NCI-H226 (cell line): ENCODE data around the gene NUDT3.
A peak's percentile ranks its signal among the peaks of the same experiment; 100 is the strongest.
"Not testable (repeated sequence)": the region's sequence is repeated elsewhere in the genome, so short reads cannot be mapped to it uniquely, and the experiment has no call there.

Experiments
- DNase-seq: peaks from one replicate; pipeline ENCODE4 v3.0.0-alpha.2; 2015

Gene NUDT3

GRCh38 chr6:34392497-34393190 is at the start of gene NUDT3:
TSS of gene NUDT3 (minus strand) at chr6:34392669. CDS start at chr6:34392362, 307 bp downstream.
- DNase-seq: peak; percentile 89

- DNase-seq: no peak
These were observed 49.1 kb upstream of the NUDT3 start for GRCh38 chr6:34441526-34441925.

GRCh38 chr6:34439442-34439841 is 47.0 kb upstream of the NUDT3 start:
- DNase-seq: no peak

- DNase-seq: no peak
These were observed 46.2 kb upstream of the NUDT3 start for GRCh38 chr6:34438705-34439104.

- DNase-seq: no peak
These were observed 45.1 kb upstream of the NUDT3 start for GRCh38 chr6:34437644-34437970.

GRCh38 chr6:34436803-34437643 is 44.6 kb upstream of the NUDT3 start:
- DNase-seq: no peak

GRCh38 chr6:34435916-34436315 is 43.4 kb upstream of the NUDT3 start:
- no peak for DNase-seq

- DNase-seq: peak; percentile 81
These were observed 33.3 kb upstream of the NUDT3 start, which contains the start of gene RPS10 for GRCh38 chr6:34425498-34426410. TSS of gene RPS10 (minus strand) at chr6:34426069. CDS start at chr6:34425221, 848 bp downstream.

GRCh38 chr6:34425132-34425497 is 32.6 kb upstream of the NUDT3 start:
- DNase-seq: no peak

GRCh38 chr6:34424200-34425131 is 32.0 kb upstream of the NUDT3 start:
- DNase-seq: no peak

- DNase-seq: no peak
These were observed 30.8 kb upstream of the NUDT3 start for GRCh38 chr6:34423254-34423653.

GRCh38 chr6:34418367-34418766 is 25.9 kb upstream of the NUDT3 start:
- no peak for DNase-seq

- DNase-seq: no peak
These were observed 24.5 kb upstream of the NUDT3 start for GRCh38 chr6:34416877-34417371.

- no peak for DNase-seq
These were observed 22.8 kb upstream of the NUDT3 start for GRCh38 chr6:34414999-34415858.

- peak; percentile 62 for DNase-seq
These were observed 20.3 kb upstream of the NUDT3 start for GRCh38 chr6:34412643-34413214.

GRCh38 chr6:34412016-34412415 is 19.5 kb upstream of the NUDT3 start:
- no peak for DNase-seq

- not testable (repeated sequence) for DNase-seq
These were observed 15.4 kb upstream of the NUDT3 start for GRCh38 chr6:34407915-34408314.

GRCh38 chr6:34396518-34396917 is 4.0 kb upstream of the NUDT3 start:
- no peak for DNase-seq

- no peak for DNase-seq
These were observed 1.5 kb upstream of the NUDT3 start for GRCh38 chr6:34393966-34394305.

- no peak for DNase-seq
These were observed 909 bp upstream of the NUDT3 start for GRCh38 chr6:34393191-34393965.
